GM23338 (cell line): ENCODE results near the gene PRG2. TPM values are rescaled to one million over a fixed set of nuclear protein-coding genes. Genes with fewer than 3 reads are reported as not detected.

ENCODE experiments used
- ATAC-seq: fragments of 200-7000 bp; cut with Tn5 transposase; 3 replicates; pipeline ENCODE4 v1.9.1; 2020
- DNase-seq: peaks from one replicate; pipeline ENCODE4 v3.0.0-alpha.2; 2015; ENCODE audit warnings: low spot score
- H2AFZ ChIP-seq: fragments of 200-600 bp; sonication (generic); 2 replicates; pipeline ENCODE4 v1.8.0; 2016; ENCODE audit warnings: antibody characterized with exemption, mild to moderate bottlenecking, moderate library complexity
- H3F3A ChIP-seq: fragments of 200-600 bp; sonication (generic); replicated peaks from 2 replicates; pipeline ENCODE4 v1.8.0; 2017; ENCODE audit warnings: antibody characterized with exemption, mixed run types, low read depth
- H3K27ac ChIP-seq: fragments of 200-600 bp; sonication (generic); 2 replicates; pipeline ENCODE4 v1.6.1; 2016; ENCODE audit warnings: low read depth
- H3K27me3 ChIP-seq: fragments of 200-600 bp; sonication (generic); 2 replicates; pipeline ENCODE4 v1.8.0; 2016; ENCODE audit warnings: mild to moderate bottlenecking, mixed run types, moderate library complexity; ENCODE audit not compliant: insufficient read depth
- H3K36me3 ChIP-seq: fragments of 200-600 bp; sonication (generic); 2 replicates; pipeline ENCODE4 v1.8.0; 2016; ENCODE audit warnings: mild to moderate bottlenecking; ENCODE audit not compliant: insufficient read depth
- H3K4me1 ChIP-seq: fragments of 200-600 bp; sonication (generic); 2 replicates; pipeline ENCODE4 v1.8.0; 2016; ENCODE audit warnings: mild to moderate bottlenecking, moderate library complexity; ENCODE audit not compliant: insufficient read depth
- H3K4me2 ChIP-seq: fragments of 200-600 bp; sonication (generic); 2 replicates; pipeline ENCODE4 v1.7.1; 2017; ENCODE audit warnings: mixed run types
- H3K4me3 ChIP-seq: fragments of 200-600 bp; sonication (generic); 2 replicates; pipeline ENCODE4 v1.6.1; 2016; ENCODE audit warnings: mixed run types
- H3K79me2 ChIP-seq: fragments of 200-600 bp; sonication (generic); replicated peaks from 2 replicates; pipeline ENCODE4 v1.8.0; 2017; ENCODE audit warnings: mild to moderate bottlenecking; ENCODE audit not compliant: insufficient read depth
- H3K9me2 ChIP-seq: fragments of 200-600 bp; sonication (generic); 2 replicates; pipeline ENCODE4 v1.8.0; 2017; ENCODE audit not compliant: insufficient read depth
- H4K20me1 ChIP-seq: fragments of 200-600 bp; sonication (generic); replicated peaks from 2 replicates; pipeline ENCODE4 v1.8.0; 2017; ENCODE audit warnings: mild to moderate bottlenecking; ENCODE audit not compliant: insufficient read depth
- H3K27ac Mint-ChIP-seq: 2 replicates; pipeline ENCODE4 v1.8.0; 2020; ENCODE audit warnings: inconsistent platforms, mild to moderate bottlenecking, moderate library complexity, mixed read lengths
- H3K27me3 Mint-ChIP-seq: 3 replicates; pipeline ENCODE4 v1.8.0; 2022; ENCODE audit warnings: low read depth, mild to moderate bottlenecking, moderate library complexity, mixed read lengths, inconsistent platforms; ENCODE audit not compliant: insufficient read depth, poor library complexity
- H3K36me3 Mint-ChIP-seq: 3 replicates; pipeline ENCODE4 v1.8.0; 2021; ENCODE audit warnings: low read depth, mild to moderate bottlenecking, inconsistent platforms, moderate library complexity, mixed read lengths
- H3K4me1 Mint-ChIP-seq: 3 replicates; pipeline ENCODE4 v1.8.0; 2020; ENCODE audit warnings: mild to moderate bottlenecking, inconsistent platforms, mixed read lengths
- H3K4me3 Mint-ChIP-seq: 3 replicates; pipeline ENCODE4 v1.8.0; 2021; ENCODE audit warnings: moderate library complexity, mild to moderate bottlenecking, inconsistent platforms, mixed read lengths
- H3K9me3 Mint-ChIP-seq: 3 replicates; pipeline ENCODE4 v1.8.0; 2020; ENCODE audit warnings: moderate library complexity, mild to moderate bottlenecking, inconsistent platforms, mixed read lengths
- CREB1 ChIP-seq: fragments of 250-450 bp; sonication (Bioruptor Pico); IDR thresholded peaks from 2 replicates; pipeline ENCODE4 v1.5.0; 2020; ENCODE audit warnings: low read depth, mild to moderate bottlenecking, moderate library complexity
- CTCF ChIP-seq, 2 experiments: fragments of 200-600 bp in 1 of 2; sonication (generic) in 1 of 2; conservative IDR thresholded peaks; 2 replicates each; pipeline versions ENCODE4 v1.5.1 to v1.6.1; 2016 to 2017; ENCODE audit warnings: antibody characterized with exemption in 2 of 2, low read depth in 2 of 2, mild to moderate bottlenecking in 2 of 2, moderate library complexity in 1 of 2
- ETS1 ChIP-seq: IDR thresholded peaks from 2 replicates; pipeline ENCODE4 v1.6.1; 2016; ENCODE audit warnings: antibody characterized with exemption
- EZH2 ChIP-seq: fragments of 200-600 bp; sonication (generic); IDR thresholded peaks from one replicate; pipeline ENCODE4 v1.8.0; 2017; ENCODE audit warnings: antibody characterized with exemption, mild to moderate bottlenecking, low read depth; ENCODE audit not compliant: unreplicated experiment
- EZH2phosphoT487 ChIP-seq: fragments of 200-600 bp; sonication (generic); IDR thresholded peaks from one replicate; pipeline ENCODE4 v1.8.1; 2018; ENCODE audit warnings: antibody characterized with exemption; ENCODE audit not compliant: unreplicated experiment
- JUNB ChIP-seq: IDR thresholded peaks from one replicate; pipeline ENCODE4 v1.6.1; 2016; ENCODE audit warnings: antibody characterized with exemption; ENCODE audit not compliant: unreplicated experiment
- NANOG ChIP-seq: IDR thresholded peaks from 2 replicates; pipeline ENCODE4 v1.6.1; 2016; ENCODE audit warnings: antibody characterized with exemption, borderline replicate concordance
- POLR2AphosphoS5 ChIP-seq: IDR thresholded peaks from 2 replicates; pipeline ENCODE4 v1.6.1; 2016; ENCODE audit warnings: antibody characterized with exemption, low read depth
- REST ChIP-seq: IDR thresholded peaks from one replicate; pipeline ENCODE4 v1.6.1; 2018; ENCODE audit warnings: antibody characterized with exemption; ENCODE audit not compliant: unreplicated experiment
- STAT1 ChIP-seq: IDR thresholded peaks from one replicate; pipeline ENCODE4 v1.6.1; 2016; ENCODE audit warnings: antibody characterized with exemption; ENCODE audit not compliant: unreplicated experiment
- ZNF114 ChIP-seq: fragments of 250-450 bp; sonication (Bioruptor Pico); IDR thresholded peaks from 2 replicates; pipeline ENCODE4 v1.5.0; 2020; ENCODE audit warnings: mild to moderate bottlenecking, moderate library complexity
- ZNF331 ChIP-seq: fragments of 250-450 bp; sonication (Bioruptor Pico); IDR thresholded peaks from 2 replicates; pipeline ENCODE4 v1.5.0; 2020; ENCODE audit warnings: low read depth, mild to moderate bottlenecking, moderate library complexity
- ZNF462 ChIP-seq: fragments of 250-450 bp; sonication (Bioruptor Pico); IDR thresholded peaks from 2 replicates; pipeline ENCODE4 v1.5.0; 2020; ENCODE audit warnings: mild to moderate bottlenecking, moderate library complexity
- polyA plus RNA-seq: library from polyadenylated mRNA; unstranded; fragments of >200 nt; fragmentation: Nextera tagmentation; extraction: Ambion mirVana; gene quantifications from 2 replicates; pipeline ENCODE4 v1.2.1, GENCODE V29; 2016
- total RNA-seq: library from RNA; depleted of rRNA; stranded (reverse); fragments of >200 nt; shearing (Covaris generic); gene quantifications from 2 replicates; pipeline ENCODE4 v1.2.3, GENCODE V29; 2014

The PRG2 gene
- total and polyA plus RNA-seq, 2 experiments from 2014 or later: not detected

DNA sequence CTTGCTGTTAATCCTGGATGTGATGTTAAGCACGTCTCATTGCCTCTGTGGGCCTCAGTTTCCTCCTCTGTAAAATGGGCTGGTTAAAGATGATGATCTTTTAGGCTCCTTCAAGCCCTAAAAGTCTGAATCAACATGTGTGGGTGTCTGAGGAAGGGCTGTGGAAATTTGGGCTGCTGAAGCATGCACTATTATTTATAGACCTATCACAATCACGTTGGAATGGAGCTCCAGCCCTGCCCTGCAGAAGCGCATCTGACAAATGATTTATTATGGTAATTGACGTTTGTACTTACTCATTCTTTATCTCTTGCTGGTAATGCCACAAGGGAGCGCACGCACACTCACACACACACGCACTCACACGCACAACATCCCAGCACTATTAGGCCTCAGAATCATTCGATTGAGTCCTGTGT, 31.9 kb downstream of the PRG2 start:
- no peaks in the 10 kb centered on the region for H3K9me3 Mint-ChIP-seq
- Histone ChIP-seq H3K27me3 (no peaks in the 10 kb centered on the region), H3K36me3 (no peaks in the 10 kb centered on the region), H4K20me1 (no peaks in the 10 kb centered on the region), H3K79me2 (no peaks in the 10 kb centered on the region), H3K9me2 (no peaks in the 10 kb centered on the region), H3K27ac (no peak overlapping the region), H3F3A (no peaks in the 10 kb centered on the region), H3K4me1 (peaks cover 7% of the 10 kb centered on the region; the same call in 1 of the 2 replicates), H2AFZ (no peak overlapping the region), H3K4me2 (no peak overlapping the region), H3K4me3 (no peak overlapping the region)
- no peak overlapping the region for H3K27ac Mint-ChIP-seq
- H3K4me3 Mint-ChIP-seq: no peak overlapping the region
- H3K36me3 Mint-ChIP-seq: no peaks in the 10 kb centered on the region
- ATAC-seq: no peak
- peaks cover 4% of the 10 kb centered on the region; the same call in 2 of the 3 replicates for H3K4me1 Mint-ChIP-seq
- no peak for DNase-seq
- TF ChIP-seq ZNF462: no peak
- TF ChIP-seq REST: no peak
- no peak for TF ChIP-seq ZNF331 (CRISPR knock-in tag)
- no peak for TF ChIP-seq CTCF (conservative IDR thresholded peaks at IDR 0.05; ENCODE audit: low read depth in 2 of 2)
- TF ChIP-seq ZNF114 (CRISPR knock-in tag): no peak
- TF ChIP-seq POLR2AphosphoS5: no peak
- no peak for TF ChIP-seq ETS1
- TF ChIP-seq EZH2: no peak
- TF ChIP-seq EZH2phosphoT487: no peak
- TF ChIP-seq NANOG: no peak
- TF ChIP-seq CREB1: no peak
- no peak for TF ChIP-seq JUNB
- no peak for TF ChIP-seq STAT1
- no peaks in the 10 kb centered on the region for H3K27me3 Mint-ChIP-seq
